CD4-positive, alpha-beta T cell (primary cell): ENCODE measurements around the gene GALNT18. TPM values are rescaled to one million over a fixed set of nuclear protein-coding genes. Genes with fewer than 3 reads are reported as not detected.

Experiments used
- ATAC-seq: fragments of 200-7000 bp; cut with Tn5 transposase; one replicate; pipeline ENCODE4 v1.10.0; 2022; ENCODE audit warnings: mild to moderate bottlenecking; ENCODE audit not compliant: poor library complexity
- CTCF ChIA-PET: fragments of 350-600 bp; sonication (Branson Sonifier 250); formaldehyde crosslinking; loops from one replicate; lab custom pipeline; 2021; ENCODE audit warnings: antibody characterized with exemption, inconsistent platforms; lab: Charles Lee
- POLR2A ChIA-PET: fragments of 350-600 bp; sonication (Branson Sonifier 250); formaldehyde crosslinking; loops from one replicate; lab custom pipeline; 2021; ENCODE audit warnings: antibody characterized with exemption, inconsistent platforms; lab: Charles Lee
- DNase-seq, 14 experiments: peaks; one replicate each; pipeline ENCODE4 v3.0.0-alpha.2; 2013 to 2020; ENCODE audit warnings: mixed read lengths in 2 of 14
- H3K27ac ChIP-seq, 2 donors: one replicate each; pipeline versions ENCODE4 v1.5.1 to v1.7.0; 2013; ENCODE audit warnings: low read length in 2 of 2, low read depth in 1 of 2, mild to moderate bottlenecking in 1 of 2
- H3K27me3 ChIP-seq, 2 experiments: 1 replicate in 1 of 2; 2 replicates in 1 of 2; pipeline versions ENCODE4 v1.6.1 to v1.7.0; 2013; ENCODE audit warnings: low read length in 2 of 2, control low read depth in 1 of 2, mild to moderate bottlenecking in 1 of 2, moderate library complexity in 1 of 2; ENCODE audit not compliant: insufficient read depth in 2 of 2, control insufficient read depth in 1 of 2
- H3K36me3 ChIP-seq: one replicate; pipeline ENCODE4 v1.6.1; 2013; ENCODE audit warnings: low read length, control low read depth; ENCODE audit not compliant: insufficient read depth
- H3K4me1 ChIP-seq: one replicate; pipeline ENCODE4 v1.6.1; 2013; ENCODE audit warnings: low read length, control low read depth; ENCODE audit not compliant: insufficient read depth
- H3K4me3 ChIP-seq: one replicate; pipeline ENCODE4 v1.5.1; 2013; ENCODE audit warnings: mild to moderate bottlenecking, low read length, moderate library complexity
- H3K9me3 ChIP-seq, 2 experiments: 1 replicate in 1 of 2; 2 replicates in 1 of 2; pipeline versions ENCODE4 v1.6.1 to v1.7.0; 2013; ENCODE audit warnings: low read length in 2 of 2, mild to moderate bottlenecking in 2 of 2, control low read depth in 1 of 2, moderate library complexity in 1 of 2; ENCODE audit not compliant: control insufficient read depth in 1 of 2, insufficient read depth in 1 of 2
- H3K27ac Mint-ChIP-seq: one replicate; pipeline ENCODE4 v1.8.0; 2020; ENCODE audit warnings: mixed read lengths
- H3K27me3 Mint-ChIP-seq: one replicate; pipeline ENCODE4 v1.8.0; 2021; ENCODE audit warnings: mixed read lengths
- H3K36me3 Mint-ChIP-seq: one replicate; pipeline ENCODE4 v1.8.0; 2021; ENCODE audit warnings: low read depth, mixed read lengths
- H3K4me1 Mint-ChIP-seq: one replicate; pipeline ENCODE4 v1.8.0; 2021; ENCODE audit warnings: low read depth, mixed read lengths
- H3K4me3 Mint-ChIP-seq: one replicate; pipeline ENCODE4 v1.8.0; 2020; ENCODE audit warnings: mild to moderate bottlenecking, mixed read lengths
- H3K9me3 Mint-ChIP-seq: one replicate; pipeline ENCODE4 v1.8.0; 2020; ENCODE audit warnings: mixed read lengths
- intact Hi-C, 2 experiments: fragments of 100-400 bp; cut with DNase I in 1 of 2; cut with micrococcal nuclease in 1 of 2; formaldehyde crosslinking; loops; one replicate each; pipeline versions ENCODE4 v1.15.1 to v1.9.0; 2023 to 2025; cut with DNase I, micrococcal nuclease
- total RNA-seq, 174 experiments: library from RNA in 2 of 174; stranded (reverse) in 2 of 174; gene quantifications; one replicate each; pipeline ENCODE4 v1.2.3 and lab custom pipeline; 2021 to 2026
- TF ChIP-seq, protein P1 (sequence below): fragments of 200-600 bp; IDR thresholded peaks from one replicate; pipeline ENCODE4 v1.8.0; 2022; ENCODE audit warnings: antibody characterized with exemption, mild to moderate bottlenecking

Gene GALNT18
- total RNA-seq, 2 experiments from 2014 or later, result 0.08 TPM; not detected in 1

DNA sequence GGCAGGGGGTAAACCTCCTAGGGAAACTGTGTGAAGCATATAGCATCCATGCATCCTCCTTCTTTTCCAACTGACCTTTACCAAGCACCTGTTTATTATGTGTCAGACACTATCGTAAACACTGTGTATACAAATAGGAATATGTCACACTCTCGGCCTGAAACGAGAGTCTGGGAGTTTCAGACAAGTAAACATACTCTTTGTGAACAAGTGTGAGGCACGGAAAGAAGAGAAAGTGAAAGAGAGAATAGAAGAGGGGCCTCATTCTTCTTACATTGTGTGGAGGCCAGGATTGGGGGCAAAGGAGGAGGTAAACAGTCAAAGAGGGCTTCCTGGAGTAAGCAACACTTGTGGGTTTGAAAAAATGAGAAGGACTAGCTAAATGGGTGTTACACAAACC is 285.1 kb downstream of the GALNT18 start:
- Histone ChIP-seq H3K9me3 (no peaks in the 10 kb centered on the region), H3K4me1 (no peaks in the 10 kb centered on the region), H3K36me3 (no peaks in the 10 kb centered on the region), H3K27ac (no peak overlapping the region), H3K27me3 (peaks cover 0 to 2% of the 10 kb centered on the region in 2 experiments), H3K4me3 (no peak overlapping the region)
- CTCF ChIA-PET, result no interaction called here
- H3K9me3 Mint-ChIP-seq, result no peaks in the 10 kb centered on the region
- ATAC-seq (no peak), DNase-seq (no peak)
- intact Hi-C loops, result no loop called here
- no peaks in the 10 kb centered on the region for H3K4me1 Mint-ChIP-seq
- H3K4me3 Mint-ChIP-seq, result no peak overlapping the region
- TF ChIP-seq, protein P1, sequence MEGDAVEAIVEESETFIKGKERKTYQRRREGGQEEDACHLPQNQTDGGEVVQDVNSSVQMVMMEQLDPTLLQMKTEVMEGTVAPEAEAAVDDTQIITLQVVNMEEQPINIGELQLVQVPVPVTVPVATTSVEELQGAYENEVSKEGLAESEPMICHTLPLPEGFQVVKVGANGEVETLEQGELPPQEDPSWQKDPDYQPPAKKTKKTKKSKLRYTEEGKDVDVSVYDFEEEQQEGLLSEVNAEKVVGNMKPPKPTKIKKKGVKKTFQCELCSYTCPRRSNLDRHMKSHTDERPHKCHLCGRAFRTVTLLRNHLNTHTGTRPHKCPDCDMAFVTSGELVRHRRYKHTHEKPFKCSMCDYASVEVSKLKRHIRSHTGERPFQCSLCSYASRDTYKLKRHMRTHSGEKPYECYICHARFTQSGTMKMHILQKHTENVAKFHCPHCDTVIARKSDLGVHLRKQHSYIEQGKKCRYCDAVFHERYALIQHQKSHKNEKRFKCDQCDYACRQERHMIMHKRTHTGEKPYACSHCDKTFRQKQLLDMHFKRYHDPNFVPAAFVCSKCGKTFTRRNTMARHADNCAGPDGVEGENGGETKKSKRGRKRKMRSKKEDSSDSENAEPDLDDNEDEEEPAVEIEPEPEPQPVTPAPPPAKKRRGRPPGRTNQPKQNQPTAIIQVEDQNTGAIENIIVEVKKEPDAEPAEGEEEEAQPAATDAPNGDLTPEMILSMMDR, result no peak
- H3K27ac Mint-ChIP-seq, result no peak overlapping the region
- H3K36me3 Mint-ChIP-seq, result no peaks in the 10 kb centered on the region
- POLR2A ChIA-PET, result interaction anchor here (0.5 kb wide), 1 partner anchor 231 kb away, joined by 3 read pairs; no protein-coding TSS in a partner anchor
- H3K27me3 Mint-ChIP-seq, result peaks cover 4% of the 10 kb centered on the region

DNA sequence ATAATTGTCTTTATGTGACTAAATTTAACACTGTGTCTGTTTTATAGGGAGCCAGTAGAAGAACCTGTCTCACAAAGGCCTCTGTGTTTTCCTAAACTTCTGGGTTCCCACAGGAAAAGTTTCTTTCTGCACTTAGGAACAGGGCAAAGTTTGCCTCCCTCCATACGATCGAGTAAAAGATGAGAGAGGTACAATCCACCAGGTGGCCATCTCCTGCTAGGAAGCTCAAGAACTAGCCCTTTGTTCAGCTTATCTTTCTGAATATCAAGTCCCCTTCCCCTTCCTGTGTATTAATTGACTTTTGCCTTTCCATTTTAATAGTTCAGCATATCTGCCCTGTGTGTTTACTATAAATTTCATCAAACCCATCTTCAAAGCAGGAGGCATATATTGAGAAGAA is 286.8 kb downstream of the GALNT18 start:
- no peaks in the 10 kb centered on the region for H3K9me3 ChIP-seq
- no peaks in the 10 kb centered on the region for H3K4me1 ChIP-seq
- CTCF ChIA-PET, result interaction anchor here (0.6 kb wide), 1 partner anchor 9 kb away, joined by 3 read pairs; no protein-coding TSS in a partner anchor
- POLR2A ChIA-PET, result no interaction called here
- TF ChIP-seq, protein P1, result no peak
- Mint-ChIP-seq H3K4me3 (no peak overlapping the region), H3K4me1 (no peaks in the 10 kb centered on the region), H3K27me3 (peaks cover 4% of the 10 kb centered on the region), H3K36me3 (no peaks in the 10 kb centered on the region), H3K9me3 (no peaks in the 10 kb centered on the region), H3K27ac (no peak overlapping the region)
- DNase-seq (no peak), ATAC-seq (no peak)
- H3K36me3 ChIP-seq, result no peaks in the 10 kb centered on the region
- H3K4me3 ChIP-seq, result no peak overlapping the region
- intact Hi-C loops, result no loop called here
- peaks cover 0 to 2% of the 10 kb centered on the region in 2 experiments for H3K27me3 ChIP-seq
- H3K27ac ChIP-seq, result no peak overlapping the region

DNA sequence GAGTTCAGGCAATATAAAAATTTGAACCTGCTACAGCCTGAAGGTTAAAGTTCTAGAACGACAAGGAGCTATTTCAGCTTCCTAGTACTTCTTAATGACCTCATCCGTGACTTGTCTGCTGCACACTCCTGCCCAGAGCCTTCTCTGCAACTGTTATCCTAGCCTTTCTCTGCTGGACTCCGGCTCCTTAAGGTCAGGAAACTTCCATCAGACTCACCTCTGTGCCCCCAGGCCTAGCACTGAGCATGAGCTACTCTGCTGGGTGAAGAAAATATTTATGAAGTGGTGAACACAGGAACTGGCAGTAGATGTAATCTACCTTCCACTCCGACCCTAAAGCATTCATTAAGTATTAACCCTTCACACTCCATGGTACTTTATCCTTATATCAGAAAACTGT is 287.2 kb downstream of the GALNT18 start:
- intact Hi-C loops, result no loop called here
- Mint-ChIP-seq H3K9me3 (no peaks in the 10 kb centered on the region), H3K27me3 (peaks cover 4% of the 10 kb centered on the region), H3K4me3 (no peak overlapping the region), H3K4me1 (no peaks in the 10 kb centered on the region), H3K27ac (no peak overlapping the region), H3K36me3 (no peaks in the 10 kb centered on the region)
- H3K27ac ChIP-seq, result no peak overlapping the region
- no peaks in the 10 kb centered on the region for H3K9me3 ChIP-seq
- H3K4me1 ChIP-seq, result no peaks in the 10 kb centered on the region
- ATAC-seq (no peak), DNase-seq (no peak)
- TF ChIP-seq, protein P1, result no peak
- CTCF ChIA-PET, result interaction anchor here (0.6 kb wide), 1 partner anchor 9 kb away, joined by 3 read pairs; no protein-coding TSS in a partner anchor
- POLR2A ChIA-PET, result no interaction called here
- peaks cover 0 to 2% of the 10 kb centered on the region in 2 experiments for H3K27me3 ChIP-seq
- no peaks in the 10 kb centered on the region for H3K36me3 ChIP-seq
- H3K4me3 ChIP-seq, result no peak overlapping the region
